Stimulated activated CD4-positive, alpha-beta T cell treated with anti-CD3 and anti-CD28 coated beads, Interleukin-2, amount 100 ng/mL, for 4 hours (primary cell): Measurements from ENCODE around the gene ELAVL3.
"Not testable (repeated sequence)": the region's sequence is repeated elsewhere in the genome, so short reads cannot be mapped to it uniquely, and the experiment has no call there.

Source experiments
- DNase-seq: peaks from one replicate; pipeline ENCODE4 v3.0.0-alpha.2; 2020; ENCODE audit warnings: low read depth

ELAVL3 gene

DNA sequence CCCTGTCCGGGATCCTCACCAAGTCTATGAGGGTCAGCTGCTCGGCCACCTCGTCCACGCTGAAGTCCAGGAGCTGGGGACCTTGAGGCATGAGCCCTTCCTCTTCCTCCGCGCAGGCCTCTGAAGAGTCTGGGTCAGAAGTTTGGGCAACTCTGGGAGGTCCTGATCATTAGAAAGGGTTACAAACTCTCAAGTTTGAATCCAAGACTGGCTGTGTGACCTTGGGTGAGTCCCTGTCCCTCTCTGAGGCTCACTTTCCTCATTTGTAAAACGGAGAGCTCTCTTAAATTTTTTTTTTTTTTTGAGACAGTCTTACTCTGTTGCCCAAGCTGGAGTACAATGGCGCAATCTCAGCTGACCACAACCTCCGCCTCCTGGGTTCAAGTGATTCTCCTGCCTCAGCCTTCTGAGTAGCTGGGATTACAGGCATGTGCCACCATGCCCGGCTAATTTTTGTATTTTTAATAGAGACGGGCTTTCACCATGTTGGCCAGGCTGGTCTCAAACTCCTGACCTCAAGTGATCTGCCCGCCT, 74.1 kb downstream of the ELAVL3 start:
- DNase-seq, result not testable (repeated sequence)

DNA sequence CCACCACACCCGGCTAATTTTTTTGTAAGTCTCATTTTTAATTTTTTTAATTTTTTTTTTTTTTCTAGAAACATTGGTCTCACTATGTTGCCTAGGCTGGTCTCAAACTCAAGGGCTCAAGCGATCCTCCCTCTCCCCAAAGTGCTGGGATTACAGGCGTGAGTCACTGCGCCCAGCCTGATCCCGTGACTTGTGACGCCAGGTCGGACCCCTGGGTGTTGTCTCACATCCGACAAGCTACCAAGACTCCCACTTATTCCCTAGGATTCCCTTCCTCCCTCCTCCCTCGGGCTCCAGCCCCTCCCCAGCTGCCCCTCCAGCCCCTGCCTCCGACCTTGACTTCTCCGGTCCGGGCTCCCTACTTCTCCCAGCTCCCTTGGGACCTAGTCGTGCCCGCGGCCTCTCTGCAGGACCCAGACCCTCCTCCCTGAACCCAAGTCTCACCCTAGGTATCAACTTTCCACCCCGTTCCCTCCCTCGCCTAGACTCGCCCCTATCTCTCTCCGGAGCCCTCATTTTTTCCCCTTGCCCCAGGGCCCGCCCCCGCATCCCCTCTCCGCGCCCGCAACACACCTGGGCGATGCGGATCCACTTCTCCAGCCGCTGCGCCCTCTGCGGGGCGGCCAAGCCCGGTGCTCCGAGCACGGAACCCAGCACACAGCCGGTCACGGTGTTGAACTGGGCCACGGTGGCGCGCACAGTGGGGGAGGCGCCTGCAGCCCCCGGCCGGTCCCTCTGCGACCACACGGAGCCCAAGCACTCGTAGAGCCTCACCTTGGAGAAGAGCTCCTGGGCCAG, 74.8 kb downstream of the ELAVL3 start:
- DNase-seq, result peak; percentile 51

DNA sequence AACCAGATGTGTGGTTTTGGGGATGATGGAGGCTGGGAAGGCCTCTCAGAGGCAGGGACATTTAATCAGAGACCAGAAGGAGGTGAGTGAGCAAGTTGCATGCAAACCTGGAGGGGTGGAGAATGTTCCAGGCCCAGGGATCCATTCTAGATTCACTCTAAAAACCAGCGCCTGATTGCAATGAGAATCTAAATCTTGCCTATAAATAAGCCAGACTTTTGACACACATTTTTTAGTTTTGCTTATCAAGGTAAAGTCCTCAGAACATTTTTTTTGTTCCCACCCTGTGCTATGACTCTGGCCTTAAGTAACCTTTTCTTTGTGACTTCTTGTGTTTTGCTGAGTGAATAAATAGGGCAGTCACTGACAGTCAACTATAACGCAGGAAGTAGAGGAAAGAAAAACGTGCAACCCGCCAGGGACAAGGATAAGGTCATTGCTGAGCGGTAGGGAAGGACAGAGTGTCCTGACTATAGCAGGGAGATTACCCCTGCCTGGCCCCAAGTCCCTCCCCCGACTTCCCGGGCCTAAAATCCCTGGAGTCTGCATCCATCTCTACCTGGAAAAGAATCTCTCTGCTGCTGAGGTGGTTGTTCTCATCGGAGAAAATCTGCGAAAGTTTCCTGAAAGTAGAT, 76.1 kb downstream of the ELAVL3 start:
- DNase-seq, result no peak

DNA sequence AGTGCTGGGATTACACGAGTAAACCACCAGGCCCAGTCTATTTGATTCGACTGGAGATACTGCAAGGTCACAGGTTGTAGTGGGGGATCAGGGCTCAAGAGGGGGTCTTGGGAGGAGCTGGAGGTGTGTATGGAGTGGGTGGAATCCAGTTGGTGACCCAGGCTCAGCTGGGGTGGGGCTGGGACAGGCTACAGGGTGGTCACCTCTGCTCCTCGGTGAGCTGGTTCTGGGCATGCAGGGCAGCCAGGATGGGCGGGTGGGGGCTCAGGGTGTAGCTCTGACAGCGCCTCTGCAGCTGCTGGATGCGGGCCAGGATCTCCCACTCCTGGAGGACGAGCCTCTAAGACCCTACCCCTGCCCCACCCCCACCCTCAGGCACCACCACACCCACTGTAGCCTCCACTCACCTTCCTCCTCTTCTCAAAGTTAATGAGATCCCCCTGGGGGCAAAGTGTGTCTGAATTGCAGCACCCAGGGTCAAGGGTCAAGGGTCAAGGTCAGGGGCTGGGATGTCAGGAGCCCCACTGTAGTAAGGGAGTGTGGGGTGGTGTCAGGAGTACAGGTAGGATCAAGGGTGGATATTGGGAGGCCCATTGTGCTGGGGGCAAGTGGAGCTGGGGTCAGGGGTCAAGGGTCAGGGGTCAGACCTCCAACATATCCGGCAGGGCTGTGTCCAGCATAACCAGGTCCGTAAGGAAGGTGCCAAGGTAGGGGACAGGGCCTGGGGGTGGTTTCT, 78.9 kb downstream of the ELAVL3 start:
- DNase-seq, result no peak
